HG02884 (cell line): ENCODE data around the gene B9D1.

Experiments used
- ATAC-seq: cut with Tn5 transposase; IDR thresholded peaks from one replicate; pipeline ENCODE4 v1.9.1; 2021; ENCODE audit warnings: mild to moderate bottlenecking, moderate library complexity; ENCODE audit not compliant: unreplicated experiment

B9D1 gene

DNA sequence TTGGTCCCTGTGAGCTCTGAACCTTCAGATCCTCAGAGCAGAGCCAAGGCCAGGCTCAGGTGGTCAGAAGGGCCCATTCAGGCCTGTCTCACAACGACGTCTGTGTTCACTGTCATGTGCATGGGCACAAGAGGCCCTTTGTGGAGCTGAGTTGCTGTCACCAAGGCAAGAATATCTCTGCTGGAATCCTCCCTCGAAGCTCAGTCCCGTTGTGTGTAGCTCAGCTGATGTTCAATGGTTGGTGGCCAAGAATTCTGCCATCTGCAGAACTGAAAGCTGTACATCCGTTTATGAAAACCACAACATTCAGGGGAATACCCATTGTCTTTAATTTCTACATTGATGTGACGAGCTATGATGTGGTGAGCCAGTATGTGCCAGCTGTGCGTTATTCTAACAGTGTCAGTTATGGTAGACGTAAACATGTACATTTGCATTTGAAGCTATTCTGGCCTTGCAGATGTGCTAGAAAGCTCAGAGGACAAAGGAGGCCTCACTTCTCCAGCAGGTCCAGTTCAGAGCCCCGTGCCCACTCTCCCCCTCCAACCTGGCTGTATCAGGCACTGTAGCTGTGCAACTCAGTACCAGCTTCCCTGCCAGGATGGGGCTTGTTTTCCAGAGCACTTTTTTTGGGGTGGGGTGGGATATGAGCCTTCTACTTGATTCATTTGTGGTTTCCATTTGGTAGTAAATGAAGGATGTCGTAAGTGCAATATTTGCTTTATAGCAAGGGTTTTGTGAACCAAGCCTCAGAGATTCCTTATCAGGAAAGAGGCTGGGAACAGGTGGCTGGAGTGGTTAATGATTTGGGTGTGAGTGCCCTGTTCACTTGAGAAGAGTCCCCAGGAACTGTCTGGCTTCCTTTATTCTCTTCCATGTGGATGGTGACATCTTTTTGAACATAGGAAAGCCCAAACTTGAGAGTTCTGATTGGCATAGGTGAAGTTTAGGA is 56.1 kb downstream of the B9D1 start:
- ATAC-seq: peak; percentile 82

DNA sequence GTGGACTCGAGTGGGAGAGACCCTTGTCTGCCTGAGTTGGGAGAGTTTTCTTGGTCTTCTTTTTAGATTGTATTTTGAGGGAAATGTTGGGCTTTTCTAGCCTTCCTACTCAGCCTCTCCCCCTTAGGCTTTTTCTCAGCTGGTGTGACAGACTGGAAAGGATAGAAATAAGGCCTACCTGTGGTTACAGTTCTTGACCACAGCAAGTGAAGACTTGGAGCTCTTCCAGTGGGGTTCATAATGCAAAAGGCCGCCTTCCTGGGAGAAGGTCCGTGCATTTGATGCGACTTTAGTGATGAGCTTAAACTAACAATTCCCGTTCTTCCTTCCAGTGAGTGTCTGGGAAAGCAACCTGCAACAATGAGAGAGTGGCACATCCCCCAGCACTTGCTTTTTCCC is 56.8 kb downstream of the B9D1 start:
- no peak for ATAC-seq

DNA sequence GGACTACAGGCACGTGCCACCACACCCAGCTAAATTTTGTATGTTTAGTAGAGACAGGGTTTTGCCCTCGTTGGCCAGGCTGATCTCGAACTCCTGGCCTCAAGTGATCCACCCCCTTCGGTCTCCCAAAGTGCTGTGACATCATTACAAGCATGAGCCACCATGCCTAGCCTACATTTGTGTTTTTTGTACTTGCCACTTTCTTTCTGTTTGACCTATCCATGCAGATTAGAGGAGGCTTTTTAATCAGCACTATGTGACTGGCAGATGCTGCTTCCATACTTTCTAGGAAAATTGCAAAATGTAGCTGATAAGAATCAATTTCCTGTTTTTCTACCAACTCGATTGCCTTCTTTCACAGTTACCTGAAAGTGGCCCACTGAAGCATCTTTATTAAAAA is 57.3 kb downstream of the B9D1 start:
- no peak for ATAC-seq

DNA sequence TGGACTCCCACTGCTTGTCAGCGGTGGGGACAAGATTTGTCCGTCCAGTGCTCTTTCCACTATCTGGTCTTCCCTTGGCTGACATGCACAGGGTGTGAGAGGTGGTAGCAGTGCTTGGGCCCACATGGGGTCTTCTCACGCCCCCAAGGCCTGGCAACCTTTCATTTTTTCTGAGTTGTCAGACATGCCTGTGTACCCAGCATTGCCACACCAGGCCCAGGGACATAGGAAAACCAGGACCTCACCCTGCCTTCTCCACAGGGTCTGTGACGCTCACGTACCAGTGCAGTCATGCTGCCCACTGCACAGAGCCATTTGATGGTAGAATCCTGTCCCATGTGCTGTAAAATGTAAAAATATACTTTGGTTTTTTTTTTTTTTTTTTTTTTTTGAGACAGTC is 57.8 kb downstream of the B9D1 start:
- no peak for ATAC-seq

DNA sequence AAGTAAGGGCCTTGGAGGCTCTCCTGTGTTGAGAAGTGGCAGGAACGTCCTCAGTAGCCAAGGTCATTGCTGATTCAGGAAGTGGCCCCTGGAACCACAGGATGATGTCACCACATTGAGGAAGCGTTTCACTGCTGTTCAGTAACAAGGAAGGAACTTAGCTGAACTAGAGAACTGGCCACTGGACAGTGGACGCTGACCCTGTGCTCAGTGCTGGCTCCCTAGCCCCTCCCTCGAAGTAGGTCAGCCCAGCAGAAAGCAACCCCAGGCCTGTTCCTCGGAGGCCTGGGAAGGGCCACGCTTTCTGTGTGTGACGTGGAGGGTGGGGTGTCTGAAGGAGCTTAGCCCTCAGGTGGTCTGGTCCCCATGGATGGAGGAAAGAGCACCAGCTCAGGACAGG is 58.3 kb downstream of the B9D1 start:
- ATAC-seq: no peak

DNA sequence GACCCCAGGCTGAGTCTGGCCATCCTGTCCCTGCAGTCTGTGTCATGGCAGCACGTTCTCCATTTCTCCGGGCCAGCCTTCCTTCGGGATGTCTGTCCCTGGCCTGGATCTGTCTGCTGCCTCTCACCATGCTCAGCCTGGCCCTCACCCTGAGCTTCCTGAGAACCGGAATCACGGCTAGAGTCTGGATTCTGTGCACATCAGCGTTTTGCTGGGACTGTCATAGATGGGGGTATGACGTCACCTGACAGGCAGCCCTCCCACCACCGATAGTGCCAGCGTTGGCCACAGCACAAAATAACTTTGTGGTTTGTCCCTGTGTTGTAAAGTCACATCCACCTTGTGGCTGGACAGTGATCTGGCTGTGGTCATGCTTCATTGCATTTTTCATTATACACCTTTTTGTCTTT is 59.2 kb downstream of the B9D1 start:
- no peak for ATAC-seq

DNA sequence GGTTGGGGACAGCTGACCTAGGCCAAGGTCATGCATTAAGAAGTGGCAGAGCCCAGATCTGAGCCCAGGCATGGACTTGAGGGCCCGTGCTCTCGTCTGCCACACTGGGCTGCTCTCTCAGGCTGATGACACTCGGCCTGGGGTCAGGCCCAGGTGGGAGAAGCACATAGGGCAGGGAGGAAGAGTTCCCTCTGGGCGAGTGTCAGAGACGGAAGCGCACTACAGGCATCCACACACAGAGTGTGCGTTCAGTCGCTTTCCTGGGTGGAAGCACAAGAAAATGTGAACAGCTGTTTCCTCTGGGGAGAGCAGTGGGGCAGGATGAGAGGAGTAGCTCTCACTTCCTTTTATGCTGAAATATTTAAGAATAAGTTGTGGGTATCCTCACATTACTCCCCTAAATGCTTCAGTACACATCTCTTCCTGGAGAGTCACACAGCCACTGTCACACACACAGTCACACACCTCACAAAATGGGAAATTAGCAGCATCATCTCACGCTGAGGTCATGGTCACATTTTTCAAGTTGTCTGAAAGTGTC is 59.7 kb downstream of the B9D1 start:
- ATAC-seq: no peak

DNA sequence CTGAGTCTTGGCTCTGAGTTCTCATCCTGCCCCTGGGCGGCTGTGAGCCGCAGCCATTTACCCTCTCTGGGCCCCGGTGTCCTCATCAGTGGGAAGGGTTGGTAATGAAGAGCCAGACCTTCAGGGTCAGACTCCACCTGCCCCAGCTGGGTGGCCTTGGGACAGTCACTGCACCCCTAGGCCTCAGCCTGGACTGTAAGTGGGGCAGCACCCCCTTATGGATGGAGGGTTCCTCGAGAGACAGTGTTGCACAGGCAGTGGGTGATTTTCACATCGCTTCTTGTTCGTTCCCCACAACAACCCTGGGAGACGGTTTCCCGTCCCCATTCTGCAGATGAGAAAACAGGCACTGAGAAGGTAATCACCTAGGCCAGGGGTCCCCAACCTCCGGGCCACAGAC is 60.5 kb downstream of the B9D1 start:
- no peak for ATAC-seq

DNA sequence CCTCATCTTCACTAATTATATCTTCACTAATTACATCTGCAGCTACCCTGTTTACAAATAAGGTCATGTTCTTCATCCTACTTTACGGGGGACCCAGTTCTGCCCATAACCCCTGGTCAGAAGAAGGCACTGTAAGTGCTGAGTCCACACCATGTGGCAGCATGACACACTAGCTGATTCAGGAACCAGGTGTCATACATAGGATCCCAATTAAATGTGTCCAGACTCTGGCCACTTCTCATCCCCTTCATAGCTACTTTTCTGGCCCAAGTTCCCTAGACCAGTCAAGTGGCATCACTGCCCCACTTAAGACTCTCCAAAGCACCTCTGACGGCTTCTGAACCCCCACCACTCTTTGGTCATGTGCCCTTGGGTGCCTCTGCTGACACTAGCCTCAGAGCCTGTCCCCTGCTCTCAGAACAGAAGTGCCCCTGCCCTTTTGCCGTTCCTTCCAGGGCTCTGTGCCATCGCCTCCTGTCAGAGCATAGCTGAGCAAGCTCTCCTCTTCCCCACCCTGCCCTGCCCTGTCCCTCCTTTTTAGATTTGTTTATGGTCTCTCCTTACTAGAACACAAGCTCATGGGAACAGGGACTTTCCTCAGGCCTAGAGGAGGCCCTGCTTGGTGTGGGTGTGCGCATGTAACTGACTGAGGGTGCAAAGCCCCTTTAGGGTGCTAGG is 61.1 kb downstream of the B9D1 start:
- ATAC-seq: no peak

DNA sequence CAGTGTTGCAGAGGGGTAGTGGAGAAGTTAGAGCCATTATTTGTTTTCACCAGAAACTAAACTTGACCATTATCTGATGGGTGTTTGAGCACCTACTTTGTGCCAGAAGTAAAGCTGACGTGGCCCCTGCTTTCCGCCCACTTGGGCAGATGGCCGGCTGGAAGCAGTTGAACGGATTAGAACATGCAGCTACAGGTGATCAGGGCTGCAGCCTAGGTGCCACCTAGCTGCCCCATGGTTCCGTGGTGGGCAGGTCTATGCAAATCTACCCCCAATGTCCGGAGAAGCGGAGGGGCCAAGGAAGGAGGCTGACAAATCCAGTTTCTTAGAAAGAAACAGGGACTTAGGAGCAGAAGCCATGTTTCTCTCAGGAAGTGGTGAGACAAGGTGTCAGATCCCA is 62.7 kb downstream of the B9D1 start:
- no peak for ATAC-seq

DNA sequence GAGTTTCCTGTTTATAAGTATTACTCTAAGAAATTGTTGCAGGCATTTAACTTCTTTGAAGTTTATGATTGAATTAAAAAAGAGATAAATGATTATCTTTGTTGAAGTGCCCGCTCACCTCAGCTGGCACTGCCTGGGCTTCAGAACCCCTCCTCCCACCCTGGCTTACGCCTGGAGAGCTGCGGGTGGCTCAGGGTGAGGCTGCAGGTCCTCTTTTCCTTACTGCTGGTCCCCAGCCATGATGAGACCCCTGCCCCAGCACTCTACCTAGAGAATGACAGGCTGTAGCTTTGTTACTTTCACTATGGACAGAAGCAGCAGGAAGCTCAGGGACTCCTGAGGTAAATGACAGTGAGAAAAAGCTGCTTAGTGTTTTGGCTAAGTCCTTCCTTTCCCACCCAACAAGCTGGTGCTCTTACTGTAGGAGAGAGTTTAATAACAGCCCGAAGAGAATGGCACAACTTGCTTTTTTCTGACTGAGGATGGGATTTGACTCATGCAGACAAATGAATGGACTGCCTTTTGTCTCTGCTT is 63.2 kb downstream of the B9D1 start:
- no peak for ATAC-seq

DNA sequence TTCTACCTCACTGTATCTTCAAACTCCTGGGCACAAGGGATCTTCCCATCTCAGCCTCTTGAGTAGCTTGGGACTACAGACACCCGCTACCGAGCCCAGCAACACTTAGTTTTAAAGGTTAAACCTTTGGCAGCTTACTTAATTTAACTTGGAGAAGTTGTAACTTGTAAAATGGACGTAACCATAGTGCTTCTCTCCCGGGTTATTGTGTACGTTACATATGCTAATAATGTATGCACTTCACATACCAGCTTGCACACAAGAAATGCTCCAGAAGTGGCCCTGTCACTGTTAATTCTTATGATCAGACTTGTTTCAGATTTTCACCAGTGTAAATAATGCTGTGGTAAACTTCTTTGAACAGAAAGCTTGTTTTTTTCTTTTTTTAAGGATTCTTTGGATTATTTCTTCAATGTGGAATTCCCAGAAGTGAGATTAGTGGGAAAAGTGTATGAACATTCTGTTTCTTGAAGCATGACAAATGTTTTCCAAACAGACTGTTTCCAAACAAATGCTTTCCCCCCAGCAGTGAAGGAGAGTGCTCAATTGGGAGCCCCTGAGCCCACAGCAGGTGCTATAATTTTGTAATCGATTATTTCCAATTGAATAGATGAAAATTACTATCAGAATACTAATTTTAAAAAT is 63.8 kb downstream of the B9D1 start:
- no peak for ATAC-seq

DNA sequence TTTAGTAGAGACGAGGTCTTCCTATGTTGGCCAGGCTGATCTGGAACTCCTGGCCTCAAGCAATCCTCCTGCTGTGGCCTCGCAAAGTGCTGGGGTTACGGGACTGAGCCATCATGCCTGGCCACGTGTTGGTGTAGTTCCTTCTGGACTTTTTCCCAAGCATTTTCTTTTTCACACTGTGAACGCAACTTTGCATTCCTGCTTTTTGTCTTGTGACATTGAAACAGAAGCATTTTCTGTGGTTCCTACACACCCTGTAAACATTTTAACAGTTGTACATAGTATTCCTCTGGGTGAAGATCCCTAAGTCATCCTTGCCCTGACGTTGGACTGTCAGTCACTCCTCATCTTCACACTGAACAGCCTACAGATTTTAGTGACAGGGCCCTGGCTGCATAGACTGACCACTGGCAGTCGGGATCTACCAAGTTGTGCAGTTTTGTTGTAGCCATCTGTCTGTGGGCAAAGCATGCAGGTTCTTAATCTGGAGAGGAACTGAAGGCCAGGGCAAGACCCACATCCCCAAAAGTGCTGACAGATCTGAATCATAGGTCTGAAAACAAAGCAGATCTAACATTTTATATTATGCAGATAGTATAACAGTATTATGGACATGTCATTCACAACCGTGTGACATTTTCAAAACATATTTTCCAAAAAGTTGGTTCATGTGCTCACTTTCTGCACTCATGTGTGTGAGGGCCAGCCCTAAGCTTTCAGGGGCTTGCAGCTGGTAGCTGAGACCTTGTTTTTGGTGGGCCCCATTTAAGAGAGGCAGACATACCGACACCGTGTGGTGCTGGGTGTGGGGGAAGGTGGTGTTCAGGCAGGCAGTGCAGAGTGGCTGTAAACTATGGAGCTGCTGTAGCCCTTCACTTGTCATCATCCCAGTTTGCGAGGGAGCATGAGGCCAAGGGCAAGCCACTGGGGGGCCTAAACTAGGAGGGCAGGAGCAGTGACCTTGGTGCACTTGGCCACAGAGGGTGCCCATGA is 65.4 kb downstream of the B9D1 start:
- ATAC-seq: no peak

DNA sequence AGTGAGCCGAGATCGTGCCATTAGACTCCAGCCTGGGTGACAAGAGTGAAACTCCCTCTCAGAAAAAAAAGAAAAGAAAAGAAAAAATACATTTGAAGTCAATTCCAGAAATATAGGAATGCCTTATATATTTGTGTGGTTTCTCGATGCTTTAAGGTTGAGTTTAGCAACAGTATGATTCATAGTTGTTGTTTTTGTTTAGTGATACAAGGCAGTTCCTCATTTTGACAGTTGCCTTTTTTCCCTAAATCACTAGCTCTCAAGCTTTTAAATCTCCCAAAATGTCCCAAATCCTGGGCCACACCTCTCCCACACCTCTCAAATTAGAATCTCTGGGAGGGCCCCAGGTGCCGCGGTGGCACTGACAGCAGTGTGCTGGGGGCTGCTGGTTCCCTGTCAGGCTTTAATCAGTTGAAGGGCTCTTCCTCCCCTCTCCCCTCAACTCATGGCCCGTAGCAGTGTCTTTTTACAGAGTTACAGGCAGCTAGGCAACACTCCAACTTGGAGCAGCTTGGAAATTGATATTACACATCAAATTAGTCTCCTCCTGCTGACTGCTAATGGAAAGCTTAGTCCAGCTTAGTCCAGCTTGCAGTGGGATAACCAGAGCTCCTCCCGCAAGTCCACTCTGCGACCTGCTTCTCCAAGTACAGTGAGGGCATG is 66.9 kb downstream of the B9D1 start:
- no peak for ATAC-seq

DNA sequence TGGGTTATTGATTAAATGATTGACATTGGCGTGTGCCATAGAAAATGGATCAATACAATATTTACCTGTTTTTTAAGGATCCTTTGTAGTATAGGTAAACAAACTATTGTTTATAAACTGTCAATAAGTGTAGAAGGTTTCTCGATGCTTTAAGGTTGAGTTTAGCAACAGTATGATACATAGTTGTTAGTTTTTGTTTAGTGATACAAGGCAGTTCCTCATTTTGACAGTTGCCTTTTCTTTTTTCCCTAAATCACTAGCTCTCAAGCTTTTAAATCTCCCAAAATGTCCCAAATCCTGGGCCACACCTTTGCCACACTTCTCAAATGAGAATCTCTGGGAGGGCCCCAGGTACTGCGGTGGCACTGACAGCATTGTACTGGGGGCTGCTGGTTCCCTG is 68.1 kb downstream of the B9D1 start:
- no peak for ATAC-seq
